Left lung (tissue), 10 donors: ENCODE data around the gene FOXQ1. TPM values are rescaled to one million over a fixed set of nuclear protein-coding genes. Genes with fewer than 3 reads are reported as not detected.

ENCODE experiments used
- ATAC-seq: fragments of 200-7000 bp; cut with Tn5 transposase; one replicate; pipeline ENCODE4 v1.9.1; 2020; ENCODE audit warnings: moderate library complexity
- DNase-seq, 4 donors: peaks; one replicate each; pipeline ENCODE4 v3.0.0-alpha.2; 2013 to 2020
- H3K27ac ChIP-seq, 2 donors: fragments of 200-600 bp; sonication (generic) in 1 of 2; one replicate each; pipeline versions ENCODE4 v1.5.0 to v1.8.0; 2020 to 2021
- H3K27me3 ChIP-seq, 2 donors: fragments of 200-600 bp; sonication (generic) in 1 of 2; one replicate each; pipeline versions ENCODE4 v1.5.0 to v1.8.0; 2020 to 2021
- H3K36me3 ChIP-seq, 2 donors: fragments of 200-600 bp; sonication (generic) in 1 of 2; one replicate each; pipeline versions ENCODE4 v1.5.0 to v1.8.0; 2020 to 2021
- H3K4me1 ChIP-seq, 2 donors: fragments of 200-600 bp; one replicate each; pipeline ENCODE4 v1.8.0; 2021
- H3K4me3 ChIP-seq, 2 donors: fragments of 200-600 bp; sonication (generic) in 1 of 2; one replicate each; pipeline versions ENCODE4 v1.5.0 to v1.8.0; 2020 to 2021; ENCODE audit warnings: mild to moderate bottlenecking in 1 of 2
- H3K9me3 ChIP-seq, 2 donors: fragments of 200-600 bp; sonication (generic) in 1 of 2; one replicate each; pipeline versions ENCODE4 v1.5.0 to v1.8.0; 2020 to 2021
- CTCF ChIP-seq, 2 donors: fragments of 200-600 bp; sonication (generic) in 1 of 2; IDR thresholded peaks; one replicate each; pipeline versions ENCODE4 v1.5.0 to v1.8.0; 2021; ENCODE audit warnings: antibody characterized with exemption in 2 of 2
- intact Hi-C, 2 donors: fragments of 100-400 bp; cut with DNase I; formaldehyde crosslinking; loops; one replicate each; pipeline versions ENCODE4 v1.11.2 to v1.14.2; 2022
- polyA plus RNA-seq, 6 donors: library from polyadenylated mRNA; unstranded; fragments of 120-200 nt; gene quantifications; one replicate each; pipeline ENCODE4 v1.2.1, GENCODE V29; 2013; ENCODE audit not compliant: insufficient read length in 6 of 6
- total RNA-seq, 2 donors: library from RNA; stranded (reverse); fragmentation: NEBNext Ultra II Directional; extraction: Animal tissue kit (Norgen Biotek cat#: 25700); gene quantifications; one replicate each; pipeline ENCODE4 v1.2.1, GENCODE V29; 2021
- donor health status: DM: no; HTN: yes; CAD: no.
- donor health status: DM: no; HTN: no; CAD: no.

Gene FOXQ1
- total and polyA plus RNA-seq, 8 donors = 2.0 to 12.1 (median 3.5) TPM

GRCh38 chr6:1283501-1283900 lies 28.4 kb upstream of the FOXQ1 start:
- Histone ChIP-seq H3K36me3 (no peaks in the 10 kb centered on the region), H3K4me3 (no peak overlapping the region), H3K4me1 (peaks cover 4 to 7% of the 10 kb centered on the region in 2 donors), H3K27ac (no peak overlapping the region), H3K9me3 (no peaks in the 10 kb centered on the region), H3K27me3 (peaks cover 0 to 14% of the 10 kb centered on the region in 2 donors)
- DNase-seq = no peak
- no peak for ATAC-seq
- intact Hi-C loops = no loop called here
- TF ChIP-seq CTCF (IDR thresholded peaks at IDR 0.05) = no peak

- ATAC-seq = no peak
- Histone ChIP-seq H3K4me1 (peaks cover 4 to 7% of the 10 kb centered on the region in 2 donors), H3K27ac (no peak overlapping the region), H3K27me3 (peaks cover 0 to 14% of the 10 kb centered on the region in 2 donors), H3K36me3 (no peaks in the 10 kb centered on the region), H3K9me3 (no peaks in the 10 kb centered on the region), H3K4me3 (no peak overlapping the region)
- no peak for TF ChIP-seq CTCF (IDR thresholded peaks at IDR 0.05)
- intact Hi-C loops = no loop called here
- DNase-seq = peak in 2 of 4 donors; percentile 43 to 78
Measured at GRCh38 chr6:1285556-1285955, 26.3 kb upstream of the FOXQ1 start.

GRCh38 chr6:1285956-1286355 lies 25.9 kb upstream of the FOXQ1 start:
- intact Hi-C loops = no loop called here
- peaks cover 0 to 10% of the 10 kb centered on the region in 2 donors for H3K27me3 ChIP-seq

GRCh38 chr6:1287103-1287591 lies 24.8 kb upstream of the FOXQ1 start:
- DNase-seq (peak in 2 of 4 donors; percentile 10 to 82), ATAC-seq (peak; percentile 96)
- no peaks in the 10 kb centered on the region for H3K27me3 ChIP-seq
- no peak for TF ChIP-seq CTCF (IDR thresholded peaks at IDR 0.05)
- H3K4me3 ChIP-seq = no peak overlapping the region
- intact Hi-C loops = no loop called here
- peaks cover 4 to 12% of the 10 kb centered on the region in 2 donors for H3K4me1 ChIP-seq
- H3K36me3 ChIP-seq = no peaks in the 10 kb centered on the region
- peak overlapping the region in 1 of 2 donors; percentile 46 for H3K27ac ChIP-seq
- no peaks in the 10 kb centered on the region for H3K9me3 ChIP-seq

More at GRCh38 chr6:1285956-1286355, 25.9 kb upstream of the FOXQ1 start:
- TF ChIP-seq CTCF (IDR thresholded peaks at IDR 0.05) = no peak
- H3K4me1 ChIP-seq = peaks cover 4 to 11% of the 10 kb centered on the region in 2 donors
- no peak overlapping the region for H3K4me3 ChIP-seq
- H3K36me3 ChIP-seq = no peaks in the 10 kb centered on the region
- DNase-seq = no peak
- no peak for ATAC-seq
- no peaks in the 10 kb centered on the region for H3K9me3 ChIP-seq
- no peak overlapping the region for H3K27ac ChIP-seq

- Histone ChIP-seq H3K4me1 (peaks cover 4 to 12% of the 10 kb centered on the region in 2 donors), H3K27ac (no peak overlapping the region), H3K36me3 (no peaks in the 10 kb centered on the region), H3K27me3 (peaks cover 0 to under 1% of the 10 kb centered on the region in 2 donors), H3K9me3 (no peaks in the 10 kb centered on the region), H3K4me3 (no peak overlapping the region)
- ATAC-seq = no peak
- DNase-seq = peak in 1 of 4 donors; percentile 53
- TF ChIP-seq CTCF (IDR thresholded peaks at IDR 0.05) = no peak
- intact Hi-C loops = no loop called here
Measured at GRCh38 chr6:1290086-1290485, 21.8 kb upstream of the FOXQ1 start.
